ENCODE results near the gene SNN.

SNN gene

DNA sequence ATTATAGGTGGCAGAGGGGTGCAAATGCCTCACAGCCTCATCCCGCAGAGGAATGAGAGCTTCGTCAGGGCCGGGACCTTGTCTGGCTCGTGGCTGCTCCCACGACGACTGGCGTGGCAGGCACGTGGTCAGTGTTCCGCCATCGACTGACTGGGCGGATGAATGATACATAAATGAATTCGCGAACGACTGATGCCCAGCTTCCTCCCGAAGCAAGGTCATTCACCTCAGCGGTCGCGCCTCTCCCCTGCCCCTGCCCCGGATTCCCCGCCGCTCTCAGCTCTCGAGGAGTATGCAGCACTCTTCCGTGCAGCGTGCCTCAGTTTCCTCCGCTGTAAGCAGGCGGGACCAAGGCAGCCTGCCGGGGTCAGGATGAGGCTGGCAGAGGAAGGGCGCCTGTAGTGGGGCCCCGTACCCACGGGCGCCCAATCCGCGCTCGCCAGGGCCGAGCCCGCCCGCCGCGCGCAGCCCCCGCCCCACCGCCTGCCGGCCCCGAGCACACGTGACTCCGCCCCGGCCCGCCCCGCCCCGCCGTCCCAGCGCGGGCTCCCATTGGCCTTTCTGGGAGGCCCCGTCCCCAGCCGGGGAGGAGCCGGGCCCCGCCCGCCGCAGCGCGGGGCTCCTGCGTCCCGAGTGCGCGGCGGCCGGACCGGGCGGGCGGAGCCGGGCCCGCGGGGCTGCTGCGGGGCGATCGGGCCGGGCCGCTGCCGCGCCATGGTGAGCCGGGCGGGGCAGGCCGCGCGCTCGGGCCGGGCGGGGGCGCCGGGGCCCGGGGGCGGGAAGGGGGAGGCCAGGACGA lies at the start of gene SNN:
SNN (plus strand) TSS at position 632 of the 799 bp plus-strand sequence. CDS start 7,605 bp downstream, outside the sequence.
- peak; percentile 84 for DNase-seq (ENCODE audit: low spot score)

DNA sequence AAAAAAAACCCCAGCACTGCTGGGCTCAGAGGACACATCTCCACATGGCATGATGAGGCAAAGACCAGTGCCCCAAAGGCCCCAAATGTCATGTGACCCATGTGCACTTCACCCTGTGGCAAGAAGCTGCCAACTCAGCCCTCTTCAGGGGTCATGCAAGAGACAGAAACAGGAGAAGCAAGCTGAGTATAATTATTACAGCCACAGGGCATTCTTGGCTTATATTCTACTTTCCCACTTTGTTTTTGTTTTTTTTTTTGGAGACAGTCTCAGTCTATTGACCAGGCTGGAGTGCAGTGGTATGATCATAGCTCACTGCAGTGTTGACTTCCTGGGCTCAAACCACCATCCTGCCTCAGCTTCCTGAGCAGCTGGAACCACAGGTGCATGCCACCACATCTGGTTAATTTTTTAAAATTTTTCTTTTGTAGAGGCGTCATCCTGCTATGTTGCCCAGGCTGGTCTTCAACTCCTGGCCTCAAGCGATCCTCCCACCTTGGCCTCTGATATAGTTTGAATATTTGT lies 48.9 kb upstream of the SNN start:
- no peak for DNase-seq (ENCODE audit: low spot score)

DNA sequence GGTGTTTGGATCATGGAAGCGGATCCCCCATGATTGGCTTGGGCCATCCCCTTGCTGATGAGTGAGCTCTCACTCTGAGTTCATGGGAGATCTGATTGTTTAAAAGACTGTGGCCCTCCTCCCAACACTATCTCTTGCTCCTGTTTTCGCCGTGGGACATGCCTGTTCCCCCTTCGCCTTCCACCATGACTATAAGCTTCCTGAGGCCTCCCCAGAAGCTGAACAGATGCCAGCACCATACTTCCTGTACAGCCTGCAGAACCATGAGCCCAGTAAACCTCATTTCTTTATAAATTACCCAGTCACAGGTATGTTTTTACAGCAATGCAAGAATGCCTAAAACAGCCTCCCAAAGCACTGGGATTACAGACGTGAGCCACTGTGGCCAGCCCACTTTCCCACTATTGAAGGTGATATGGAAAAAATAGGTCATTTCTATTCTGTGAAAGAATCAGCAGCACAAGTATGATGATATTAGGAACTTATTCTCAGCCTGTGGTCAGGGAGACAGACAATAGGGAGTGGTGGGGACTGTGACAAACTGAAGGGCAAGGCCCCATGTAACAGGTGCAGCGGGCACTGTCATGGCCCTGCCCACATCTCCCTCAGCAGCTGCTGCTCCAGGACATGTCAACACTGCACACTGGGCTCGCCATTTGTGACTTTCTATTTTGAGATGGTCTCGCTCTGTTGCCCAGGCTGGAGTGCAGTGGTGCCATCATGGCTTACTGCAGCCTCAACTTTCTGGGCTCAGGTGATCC lies 47.8 kb upstream of the SNN start:
- DNase-seq (ENCODE audit: low spot score): no peak

- no peak for DNase-seq (ENCODE audit: low spot score)
Observed at GRCh38 chr16:11621539-11621919, 46.7 kb upstream of the SNN start.

GRCh38 chr16:11621920-11622651 lies 46.2 kb upstream of the SNN start:
- no peak for DNase-seq (ENCODE audit: low spot score)

DNA sequence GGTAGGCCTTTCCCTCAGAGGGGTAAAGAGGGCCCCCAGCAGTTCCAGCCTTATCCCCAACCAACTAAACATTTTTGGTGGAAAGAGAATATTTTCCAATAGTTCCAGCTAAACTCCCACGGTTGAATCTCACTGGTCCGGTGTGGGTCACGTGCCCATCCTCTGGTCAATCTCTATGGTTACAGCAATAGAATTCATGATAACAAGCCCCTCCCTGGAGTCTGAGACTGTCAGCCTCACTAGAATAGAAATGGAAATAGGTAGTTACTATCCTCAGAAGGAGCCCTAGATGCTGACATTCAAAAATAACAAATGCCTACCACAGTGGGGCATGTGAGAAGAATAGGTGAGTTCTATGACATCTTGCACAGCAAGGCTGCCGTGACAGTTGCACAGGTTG lies 44.0 kb upstream of the SNN start:
- no peak for DNase-seq (ENCODE audit: low spot score)

DNA sequence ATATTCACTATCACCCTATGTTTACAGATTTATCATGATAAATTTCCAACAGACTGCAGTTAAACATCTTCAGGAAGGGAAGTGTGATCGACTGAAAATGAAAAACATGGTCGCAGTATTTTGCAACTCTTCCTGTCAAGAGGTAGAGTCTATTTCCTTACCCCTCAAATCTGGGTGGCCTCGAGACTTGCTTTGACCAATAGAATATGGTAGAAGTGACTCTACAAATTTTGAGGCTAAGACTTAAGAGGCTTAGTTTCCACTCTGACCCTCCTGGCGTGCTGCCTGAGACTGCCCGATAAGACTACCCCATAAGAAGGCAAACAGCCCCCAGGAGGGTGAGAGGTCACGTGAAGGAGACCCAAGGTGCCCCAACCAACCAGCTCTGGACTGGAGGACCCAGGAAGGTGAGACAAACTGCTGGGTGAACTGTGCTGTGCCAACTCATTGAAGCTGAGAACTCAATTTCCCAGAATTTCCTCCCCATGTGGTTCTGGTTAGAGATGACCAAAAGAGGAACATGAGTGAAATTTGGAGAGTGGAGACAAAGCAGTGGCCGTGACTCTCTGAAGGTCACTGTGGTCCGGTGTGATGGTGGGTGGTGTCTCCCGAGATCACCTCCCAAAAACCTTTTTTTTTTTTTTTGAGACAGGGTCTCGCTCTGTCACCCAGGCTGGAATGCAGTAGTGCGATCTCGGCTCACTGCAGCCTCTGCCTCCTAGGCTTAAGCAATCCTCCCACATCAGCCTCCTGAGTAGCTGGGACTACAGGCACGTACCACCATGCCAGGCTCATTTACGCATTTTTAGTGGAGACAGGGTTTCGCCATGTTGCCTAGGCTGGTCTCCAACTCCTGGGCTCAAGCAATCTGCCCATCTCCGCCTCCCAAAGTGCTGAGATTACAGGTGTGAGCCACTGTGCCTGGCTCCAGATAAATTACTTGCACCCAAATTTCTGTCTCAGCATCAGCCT lies 43.3 kb upstream of the SNN start:
- DNase-seq (ENCODE audit: low spot score): no peak

DNA sequence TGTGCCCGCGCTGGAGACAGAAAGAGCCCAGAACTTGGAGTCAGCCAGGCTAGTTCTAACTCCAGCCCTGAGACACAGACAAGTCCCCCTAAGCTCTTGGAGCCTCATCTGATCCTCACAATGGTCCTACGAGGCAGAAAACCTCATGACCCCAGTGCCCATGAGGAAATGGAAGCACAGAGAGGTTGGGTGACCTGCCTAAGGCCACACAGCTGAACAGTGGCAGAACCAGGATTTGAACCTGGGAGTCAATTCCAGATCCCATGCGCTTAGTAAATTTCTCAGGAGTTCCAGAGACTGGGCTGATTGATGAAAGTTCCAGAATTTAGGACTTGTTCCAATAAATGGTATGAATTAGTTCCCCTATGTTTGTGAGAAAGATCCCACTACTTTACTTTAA lies 42.5 kb upstream of the SNN start:
- no peak for DNase-seq (ENCODE audit: low spot score)

DNA sequence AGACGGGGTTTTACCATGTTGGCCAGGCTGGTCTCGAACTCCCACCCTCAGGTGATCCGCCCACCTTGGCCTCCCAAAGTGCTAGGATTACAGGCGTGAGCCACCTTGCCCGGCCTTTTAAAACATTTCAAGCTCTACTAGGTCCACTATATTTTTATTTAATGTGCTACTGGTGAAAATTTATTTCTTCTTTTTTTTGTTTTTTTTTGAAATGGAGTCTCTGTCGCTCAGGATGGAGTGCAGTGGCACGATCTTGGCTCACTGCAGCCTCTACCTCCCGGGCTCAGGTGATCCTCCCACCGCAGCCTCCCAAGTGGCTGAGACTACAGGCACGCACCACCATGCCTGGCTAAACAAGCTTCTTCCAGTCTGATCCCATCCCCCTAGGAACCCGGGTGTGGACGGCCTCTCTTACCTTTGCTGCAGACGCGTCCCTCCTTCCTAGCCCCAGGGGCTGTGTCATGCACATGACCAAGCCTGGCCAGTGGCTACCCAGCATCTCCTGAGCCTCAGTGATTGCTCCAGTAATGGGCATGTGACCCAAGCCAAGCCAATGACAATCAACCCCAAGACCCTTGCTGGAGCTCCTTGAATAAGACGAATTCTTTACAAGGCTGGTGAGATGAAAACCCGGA lies 41.5 kb upstream of the SNN start:
- DNase-seq (ENCODE audit: low spot score): no peak

- no peak for DNase-seq (ENCODE audit: low spot score)
Observed at GRCh38 chr16:11627292-11627663, 41.0 kb upstream of the SNN start.

- DNase-seq (ENCODE audit: low spot score): no peak
Observed at GRCh38 chr16:11627822-11628457, 40.3 kb upstream of the SNN start.

DNA sequence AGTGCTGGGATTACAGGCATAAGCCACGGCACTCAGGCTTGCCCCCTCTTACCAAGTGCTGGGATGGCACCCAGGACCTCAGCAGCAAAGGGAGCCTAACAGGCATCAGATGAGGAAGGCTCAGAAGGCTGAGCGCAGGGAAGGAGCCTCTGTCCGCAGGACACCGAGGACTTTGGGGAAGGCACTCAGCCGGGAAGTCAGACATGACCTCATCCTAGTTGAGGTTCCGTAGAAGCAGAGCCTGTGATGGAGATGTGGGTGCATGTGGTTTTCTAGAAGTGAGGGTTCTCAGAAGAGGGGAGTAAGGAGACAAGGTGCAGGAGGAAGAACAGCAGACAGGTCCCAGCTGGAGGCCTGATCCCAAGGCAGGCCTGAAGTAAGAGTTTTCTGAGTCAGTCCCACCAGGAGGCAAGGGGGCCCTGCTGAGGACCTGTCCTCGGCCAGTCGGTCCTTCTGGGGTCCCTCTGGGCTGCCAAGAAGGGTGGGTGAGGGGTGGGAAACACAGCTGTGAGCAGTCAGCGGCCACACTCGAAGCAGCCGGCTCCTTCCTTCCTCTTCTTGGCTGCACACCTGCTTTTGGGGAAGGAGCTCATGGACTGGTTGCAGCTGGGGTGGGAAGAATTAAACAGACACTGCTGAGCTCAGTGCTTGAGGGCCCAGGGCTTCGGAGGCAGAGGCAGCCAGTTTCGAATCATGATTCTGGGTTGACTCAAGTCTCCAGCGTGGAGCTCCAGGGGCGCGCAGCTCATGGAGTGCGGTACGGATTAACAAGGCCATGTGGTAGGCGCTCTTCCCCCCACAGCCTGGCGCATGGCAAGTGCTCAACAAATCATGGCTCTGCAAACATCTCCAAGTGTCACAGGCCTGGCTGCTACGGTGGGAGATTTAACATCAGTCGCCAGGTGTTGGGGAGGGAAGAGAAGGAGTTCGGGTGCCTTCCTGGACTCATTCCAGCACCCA lies 38.9 kb upstream of the SNN start:
- DNase-seq (ENCODE audit: low spot score): no peak

GRCh38 chr16:11630046-11630767 lies 38.0 kb upstream of the SNN start:
- DNase-seq (ENCODE audit: low spot score): no peak

GRCh38 chr16:11630768-11631056 lies 37.5 kb upstream of the SNN start:
- no peak for DNase-seq (ENCODE audit: low spot score)

- no peak for DNase-seq (ENCODE audit: low spot score)
Observed at GRCh38 chr16:11631214-11631613, 37.0 kb upstream of the SNN start.

DNA sequence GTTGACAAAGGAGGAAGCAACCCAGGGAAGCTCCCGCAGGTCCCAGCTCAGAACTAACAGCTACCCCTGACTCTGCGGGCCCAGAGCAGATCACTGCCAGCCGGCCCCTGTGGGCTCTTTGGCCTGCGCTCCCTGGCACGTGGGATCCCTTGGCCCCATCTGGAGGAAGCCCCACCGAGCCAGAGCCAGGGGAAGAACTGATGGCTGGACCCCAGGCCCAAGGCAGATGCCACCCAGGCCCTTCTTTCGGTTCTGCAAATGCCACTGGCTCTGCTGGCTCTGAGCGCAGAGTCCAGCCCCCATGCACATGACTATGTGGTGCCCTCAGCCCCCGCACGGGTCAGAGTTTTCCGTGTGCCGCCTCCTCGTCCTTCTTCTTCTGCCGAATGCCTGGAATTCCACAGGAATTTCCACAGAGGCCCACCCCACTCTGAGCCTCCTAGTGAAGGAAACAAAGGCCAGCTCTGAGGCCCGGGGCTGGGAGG lies 35.8 kb upstream of the SNN start:
- peak; percentile 63 for DNase-seq (ENCODE audit: low spot score)

DNA sequence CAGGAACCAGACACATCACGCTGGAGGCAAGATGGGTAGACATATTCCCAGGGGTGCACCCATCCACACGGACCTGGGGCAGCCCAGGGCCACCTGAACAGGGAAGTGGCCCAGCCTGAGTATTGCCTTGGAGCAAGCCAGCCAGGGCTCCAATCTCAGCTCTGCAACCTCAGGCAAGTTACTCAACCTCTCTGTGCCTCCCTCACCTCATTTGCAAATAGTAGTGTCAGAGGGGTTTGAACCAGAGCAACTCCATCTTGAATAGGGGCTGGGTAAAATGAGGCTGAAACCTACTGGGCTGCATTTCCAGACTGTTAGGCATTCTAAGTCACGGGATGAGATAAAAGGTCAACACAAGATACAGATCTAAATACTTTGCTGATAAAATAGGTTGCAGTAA lies 35.1 kb upstream of the SNN start:
- DNase-seq (ENCODE audit: low spot score): no peak

DNA sequence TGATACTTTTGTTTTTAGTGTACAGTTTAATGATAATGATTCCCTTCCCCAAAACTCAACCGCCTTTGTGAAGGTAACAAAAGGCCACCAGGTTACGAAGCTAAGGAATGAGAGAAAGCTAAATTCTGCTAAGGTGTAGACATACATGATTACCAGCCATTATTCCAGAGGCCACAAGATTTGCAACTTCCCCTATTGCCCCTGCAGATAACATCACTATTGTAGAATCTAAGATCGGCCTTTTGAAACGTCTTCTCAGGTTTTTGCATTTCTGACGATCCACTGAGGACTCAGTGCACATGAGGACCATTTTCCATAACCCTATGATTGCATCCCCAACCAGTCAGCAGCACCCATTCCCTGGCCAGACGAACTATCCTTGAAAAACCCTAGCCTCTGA lies 33.9 kb upstream of the SNN start:
- no peak for DNase-seq (ENCODE audit: low spot score)
